Body of pancreas (tissue), 4 donors: Measurements from ENCODE around the gene RAB17.

Experiments used
- CTCF ChIP-seq, 7 experiments: fragments of 450-650 bp in 4 of 7; fragments of 200-600 bp in 3 of 7; sonication (generic) in 3 of 7; IDR thresholded peaks; one replicate each; pipeline ENCODE4 v1.5.1; 2016 to 2019; ENCODE audit warnings: antibody characterized with exemption in 7 of 7
- POLR2A ChIP-seq, 3 donors: fragments of 450-650 bp; IDR thresholded peaks; one replicate each; pipeline ENCODE4 v1.6.1; 2016; ENCODE audit warnings: antibody characterized with exemption in 3 of 3, mild to moderate bottlenecking in 2 of 3

- TF ChIP-seq CTCF (IDR thresholded peaks at IDR 0.05) (no peak), POLR2A (IDR thresholded peaks at IDR 0.05) (no peak)
Measured at GRCh38 chr2:237534380-237534779, 56.2 kb downstream of the RAB17 start.
